ENCODE measurements around the gene WASF3.
"Not testable (repeated sequence)": the region's sequence is repeated elsewhere in the genome, so short reads cannot be mapped to it uniquely, and the experiment has no call there.

Gene WASF3

DNA sequence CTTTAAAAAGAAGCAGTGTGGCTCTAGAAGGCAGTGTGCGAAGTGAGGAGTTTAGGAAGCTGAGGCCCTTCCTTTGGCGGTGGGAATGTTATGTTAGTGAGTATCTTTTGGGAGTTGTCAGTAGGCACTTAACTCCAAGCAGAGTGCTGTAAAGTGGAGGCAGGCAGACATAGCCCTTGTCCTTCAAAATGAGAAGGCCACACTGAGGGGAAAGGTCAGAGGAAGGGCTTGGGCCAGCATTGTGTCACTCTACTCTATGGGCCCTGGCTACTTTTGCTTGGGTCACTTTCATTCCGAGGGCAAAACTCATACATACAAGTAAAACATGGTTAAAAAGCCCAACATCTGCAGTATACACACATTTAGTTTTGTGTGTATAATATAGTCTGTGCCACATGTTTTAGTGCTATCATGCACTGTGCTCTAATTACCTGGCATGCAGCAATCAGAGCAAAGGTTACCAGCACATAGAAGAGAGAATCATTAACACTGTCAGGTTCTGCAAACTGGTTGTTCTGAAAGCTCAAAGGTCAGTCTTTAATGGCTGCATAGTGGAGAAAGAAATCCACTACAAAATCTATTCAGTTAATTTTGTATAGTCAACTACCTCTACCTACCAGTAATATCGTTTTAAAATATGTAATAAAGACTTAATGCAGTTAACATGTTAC is 64.4 kb downstream of the WASF3 start:
- no peak for DNase-seq
- intact Hi-C loops (cut with DNase I), result no loop called here

DNA sequence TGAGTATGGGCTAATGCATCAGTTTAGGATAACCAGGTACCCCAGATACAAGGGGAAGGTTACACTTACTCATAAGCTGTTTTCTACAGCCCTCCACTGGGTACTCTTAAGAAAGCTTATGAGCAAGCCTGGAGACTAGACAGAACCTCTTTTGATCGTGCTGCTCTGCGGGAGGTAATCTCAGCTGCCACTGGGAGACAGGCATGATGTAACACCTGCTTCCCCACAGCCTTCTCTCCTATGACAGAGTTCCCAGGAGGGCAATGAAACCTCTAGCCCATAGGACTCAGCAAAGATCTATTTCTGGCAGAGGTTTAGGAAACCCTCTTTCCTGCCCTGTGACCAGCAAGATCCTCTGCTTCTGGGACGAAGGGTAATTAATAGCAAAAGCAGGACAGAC is 65.6 kb downstream of the WASF3 start:
- no peak for DNase-seq
- intact Hi-C loops (cut with DNase I), result no loop called here

DNA sequence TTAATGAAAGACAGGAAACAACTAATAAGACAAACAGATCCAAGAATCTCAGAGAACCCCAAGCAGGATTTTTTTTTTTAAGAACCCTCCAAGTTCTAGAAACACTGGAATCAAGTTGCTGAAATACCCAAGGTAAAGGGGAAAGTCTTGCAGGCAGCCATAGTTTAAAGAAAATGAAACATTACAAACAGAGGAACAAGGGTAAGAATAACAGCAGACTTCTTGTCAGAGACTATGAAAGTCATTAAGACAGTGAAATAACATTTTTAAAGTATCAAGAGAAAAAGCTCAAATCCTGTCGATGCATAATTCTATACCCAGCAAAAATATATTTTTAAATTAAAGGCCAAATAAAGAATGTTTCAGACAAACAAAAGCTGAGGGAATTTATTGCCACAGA is 67.1 kb downstream of the WASF3 start:
- intact Hi-C loops (cut with DNase I), result no loop called here
- DNase-seq, result no peak

DNA sequence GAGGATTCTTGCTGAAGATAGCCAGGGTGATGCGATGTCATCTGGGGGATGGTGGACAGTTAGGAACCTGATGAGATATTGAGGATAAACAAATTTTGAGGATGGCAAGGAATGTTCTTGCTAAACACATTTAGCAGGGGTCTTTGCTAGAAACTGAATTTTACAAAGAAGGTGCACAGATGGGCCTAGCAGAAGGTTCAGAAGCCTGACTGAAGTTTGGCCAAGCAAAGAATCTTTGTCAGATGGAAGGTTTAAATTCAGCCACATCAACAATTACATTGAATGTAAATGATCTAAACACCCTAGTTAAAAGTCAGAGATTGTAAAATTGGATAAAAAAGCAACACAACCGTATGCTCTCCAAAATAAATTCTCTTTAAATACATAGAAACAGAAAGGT is 68.8 kb downstream of the WASF3 start:
- intact Hi-C loops (cut with DNase I), result no loop called here
- DNase-seq, result no peak

DNA sequence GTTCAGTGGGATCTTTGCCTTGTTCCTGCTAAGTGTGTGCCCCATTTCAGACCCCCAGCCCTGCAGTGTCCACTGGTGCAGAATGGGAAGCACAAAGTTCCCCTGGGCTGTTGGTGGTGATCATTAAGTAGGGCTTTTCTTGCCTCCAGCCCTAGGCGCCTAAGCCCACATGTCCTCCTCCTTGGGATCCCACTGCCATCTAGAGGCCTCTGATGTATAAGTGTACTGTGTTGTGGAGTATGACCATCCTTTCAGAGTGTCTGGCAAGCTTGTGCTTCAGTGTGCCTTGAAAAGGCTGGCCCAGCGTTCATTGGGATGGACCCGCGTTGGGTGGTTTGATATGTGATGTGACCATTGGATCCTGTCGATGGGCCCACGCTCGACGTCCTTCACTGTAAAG is 71.2 kb downstream of the WASF3 start:
- peak in 1 of 10 donors; percentile 17 for DNase-seq
- intact Hi-C loops (cut with DNase I), result no loop called here

DNA sequence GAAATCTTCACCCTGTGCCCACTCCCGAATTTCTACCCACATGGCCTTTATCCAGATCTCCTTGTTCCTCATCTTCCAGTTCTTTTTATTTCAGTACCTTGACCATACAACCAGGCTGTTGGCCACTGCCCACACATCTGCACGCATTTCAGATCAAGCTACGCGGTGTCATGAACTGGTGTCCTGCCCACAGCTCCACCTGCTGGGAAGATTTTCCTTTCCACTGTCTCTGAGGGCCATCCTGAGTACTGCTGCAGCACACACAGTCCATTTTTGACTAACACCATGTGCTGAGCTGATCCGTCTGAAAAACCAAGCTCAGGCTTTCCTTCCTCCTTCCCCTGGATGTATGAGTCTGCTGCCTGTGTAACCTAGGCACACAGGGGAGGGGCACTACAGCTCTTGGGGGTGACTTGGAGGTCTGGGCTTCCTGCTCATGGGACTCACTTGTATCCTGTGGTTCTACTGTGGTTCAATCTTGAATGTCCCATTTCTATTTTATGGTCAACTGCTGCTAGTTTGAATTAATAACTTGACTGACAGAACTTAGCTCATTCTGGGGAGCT is 71.9 kb downstream of the WASF3 start:
- DNase-seq, result no peak
- intact Hi-C loops (cut with DNase I), result no loop called here

DNA sequence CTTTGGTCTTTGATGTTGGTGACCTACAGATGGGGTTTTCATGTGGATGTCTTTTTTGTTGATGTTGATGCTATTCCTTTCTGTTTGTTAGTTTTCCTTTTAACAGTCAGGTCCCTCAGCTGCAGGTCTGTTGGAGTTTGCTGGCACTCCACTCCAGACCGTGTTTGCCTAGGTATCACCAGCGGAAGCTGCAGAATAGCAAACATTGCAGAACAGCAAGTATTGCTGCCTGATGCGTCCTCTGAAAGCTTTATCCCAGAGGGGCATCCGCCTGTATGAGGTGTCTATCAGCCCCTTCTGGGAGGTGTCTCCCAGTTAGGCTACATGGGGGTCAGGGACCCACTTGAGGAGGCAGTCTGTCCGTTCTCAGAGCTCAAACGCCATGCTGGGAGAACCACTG is 78.2 kb downstream of the WASF3 start:
- DNase-seq; intact Hi-C loops (cut with DNase I): not testable (repeated sequence)

DNA sequence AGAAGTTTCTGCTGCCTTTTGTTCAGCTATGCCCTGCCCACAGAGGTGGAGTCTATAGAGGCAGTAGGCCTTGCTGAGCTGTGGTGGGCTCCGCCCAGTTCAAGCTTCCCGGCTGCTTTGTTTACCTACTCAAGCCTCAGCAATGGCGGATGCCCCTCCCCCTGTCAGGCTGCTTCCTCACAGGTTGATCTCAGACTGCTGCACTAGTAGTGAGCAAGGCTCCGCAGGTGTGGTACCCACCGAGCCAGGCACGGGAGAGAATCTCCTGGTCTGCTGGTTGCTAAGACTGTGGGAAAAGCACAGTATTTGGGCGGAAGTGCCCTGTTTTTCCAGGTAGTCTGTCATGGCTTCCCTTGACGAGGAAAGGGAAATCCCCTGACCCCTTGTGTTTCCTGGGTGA is 78.6 kb downstream of the WASF3 start:
- DNase-seq, result peak in 1 of 10 donors; percentile 67
- intact Hi-C loops (cut with DNase I), result not testable (repeated sequence)

DNA sequence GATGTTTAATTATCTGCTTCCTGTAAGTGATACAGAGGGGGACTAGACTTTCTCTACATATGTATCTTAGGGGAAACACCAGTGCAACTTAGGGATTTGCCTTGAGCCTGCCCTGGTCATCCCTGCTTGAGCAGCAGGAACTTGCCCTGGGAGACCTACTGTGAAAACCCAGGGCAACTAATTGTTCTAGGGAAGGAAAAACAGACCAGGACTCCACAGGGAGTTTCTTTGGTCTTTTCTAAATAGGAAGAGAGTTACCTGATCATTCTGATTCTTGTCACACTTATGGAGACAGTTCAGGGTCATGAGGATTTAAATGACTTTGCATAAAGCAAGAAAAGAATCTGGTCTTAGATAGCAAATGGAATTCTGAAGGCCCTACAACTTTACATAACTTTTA is 89.1 kb downstream of the WASF3 start:
- intact Hi-C loops (cut with DNase I), result no loop called here
- DNase-seq, result no peak

DNA sequence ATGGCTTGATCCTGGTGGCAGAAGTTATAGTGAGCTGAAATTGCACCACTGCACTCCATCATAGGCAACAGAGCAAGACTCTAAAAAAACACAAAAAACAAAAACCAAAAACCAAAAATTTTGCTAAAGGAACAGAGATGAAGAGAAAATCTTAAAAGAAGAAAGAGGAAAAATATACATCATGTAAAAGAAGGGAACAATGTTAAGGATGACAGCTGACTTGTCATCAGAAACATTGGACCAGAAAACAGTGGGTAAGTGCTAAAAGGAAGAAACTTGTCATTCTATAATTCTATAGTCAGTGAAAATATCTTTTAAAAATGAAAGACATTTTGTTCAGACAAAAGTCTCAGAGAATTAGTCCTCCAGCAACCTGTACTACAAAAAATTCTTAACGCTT is 93.8 kb downstream of the WASF3 start:
- intact Hi-C loops (cut with DNase I), result no loop called here
- no peak for DNase-seq

DNA sequence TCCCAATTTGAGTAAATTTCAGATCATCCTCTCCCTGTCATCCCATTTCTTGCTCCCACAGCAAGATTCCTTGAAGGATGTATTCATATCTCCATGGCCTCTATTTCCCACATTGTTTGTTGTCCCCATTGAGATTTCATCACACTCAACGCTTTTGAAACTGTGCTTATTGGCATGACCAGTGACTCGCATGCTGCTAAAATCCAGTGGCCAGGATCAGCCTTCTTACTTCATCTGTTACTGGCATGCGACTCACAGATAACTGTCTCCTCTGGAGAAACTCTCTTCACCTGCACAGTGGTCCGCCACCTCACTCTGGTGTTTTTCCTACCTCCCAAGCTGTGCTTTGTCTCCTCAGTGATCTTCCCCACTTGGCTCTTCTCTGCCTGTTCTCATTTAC is 95.8 kb downstream of the WASF3 start:
- DNase-seq, result no peak
- intact Hi-C loops (cut with DNase I), result no loop called here

DNA sequence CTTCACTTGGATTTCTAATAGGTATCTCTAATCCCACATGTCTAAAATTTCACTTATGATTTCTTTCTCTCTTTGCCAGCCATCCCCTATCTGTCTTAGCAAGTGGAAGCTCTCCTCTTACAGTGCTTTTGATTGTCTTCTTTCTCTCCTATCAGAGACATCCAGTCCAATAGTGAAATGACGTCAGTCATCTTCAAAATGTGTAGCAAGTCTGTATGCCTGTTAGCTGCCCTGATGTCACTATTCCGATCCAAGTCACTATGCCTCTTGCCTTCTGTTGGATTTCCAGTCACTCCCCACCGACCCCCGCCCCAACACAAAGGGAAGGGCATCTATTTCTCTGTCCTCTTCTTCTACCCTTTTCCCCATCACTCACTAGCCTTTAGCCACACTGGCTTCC is 96.4 kb downstream of the WASF3 start:
- DNase-seq, result no peak
- intact Hi-C loops (cut with DNase I), result no loop called here

DNA sequence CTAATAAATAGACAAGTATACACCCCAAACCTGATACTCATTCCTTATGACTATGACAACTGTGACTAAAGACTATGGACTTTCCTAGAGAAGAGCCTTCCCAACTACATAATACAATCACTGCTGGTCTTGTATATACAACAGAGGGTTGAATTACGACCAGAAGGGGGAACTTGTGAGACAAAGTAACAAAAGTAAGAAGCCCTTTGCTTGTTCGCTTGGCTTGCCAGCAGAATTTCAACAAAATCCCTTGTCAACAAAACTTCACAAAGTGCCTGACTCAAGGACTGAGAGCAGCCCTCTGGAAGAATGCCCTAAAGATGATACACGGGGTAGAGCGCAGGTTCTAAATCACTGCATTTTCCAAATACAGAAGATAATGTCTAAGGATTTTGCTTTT is 99.4 kb downstream of the WASF3 start:
- DNase-seq, result no peak
- intact Hi-C loops (cut with DNase I), result loop anchor here (5.0 kb wide), 1 partner anchor 40 kb away; no protein-coding TSS in a partner anchor

DNA sequence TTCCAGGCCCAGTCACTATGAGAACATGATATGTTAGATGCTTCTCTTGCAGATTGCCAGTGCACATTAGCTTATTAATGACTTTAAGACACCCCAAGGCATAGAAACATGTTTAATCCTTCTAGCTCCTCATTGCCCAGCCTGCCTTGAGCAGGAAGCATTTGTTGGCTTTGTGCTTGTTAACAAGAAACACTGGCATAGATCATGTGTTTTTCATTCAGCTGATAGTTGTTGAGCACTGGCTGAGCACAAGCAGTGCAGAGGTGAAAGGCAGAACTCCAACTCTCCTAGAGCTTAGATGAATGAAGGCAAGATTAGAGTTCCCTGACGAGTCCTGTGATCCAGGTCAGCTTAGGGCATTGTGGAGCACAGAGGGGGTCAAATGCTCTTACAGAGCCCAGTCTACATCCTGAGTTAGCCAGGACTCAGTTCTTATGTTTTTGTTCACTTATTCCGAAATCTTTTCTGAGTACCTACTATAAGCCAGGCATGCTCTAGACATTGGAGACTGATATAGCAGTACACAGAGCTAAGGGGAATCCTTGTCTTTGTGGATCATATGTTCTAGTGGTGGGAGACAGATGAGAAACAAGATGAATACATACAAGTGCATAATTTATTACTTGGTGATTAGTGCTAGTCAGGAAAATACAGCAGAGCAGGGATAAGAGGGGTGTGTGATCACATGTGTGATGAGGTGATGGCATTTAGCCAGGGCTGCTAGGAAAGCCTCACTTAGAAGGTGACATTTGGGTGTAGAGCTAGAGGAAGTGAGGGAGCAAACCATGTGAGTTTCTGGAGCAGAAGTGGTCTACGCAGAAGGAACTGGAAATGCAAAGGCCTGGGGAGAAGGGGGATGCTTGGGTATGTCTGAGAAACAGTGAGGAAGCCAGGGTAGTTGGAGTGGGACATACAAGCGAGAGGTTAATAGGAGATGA is 101.2 kb downstream of the WASF3 start:
- intact Hi-C loops (cut with DNase I), result loop anchor here (5.0 kb wide), 1 partner anchor 39 kb away; no protein-coding TSS in a partner anchor
- DNase-seq, result no peak

DNA sequence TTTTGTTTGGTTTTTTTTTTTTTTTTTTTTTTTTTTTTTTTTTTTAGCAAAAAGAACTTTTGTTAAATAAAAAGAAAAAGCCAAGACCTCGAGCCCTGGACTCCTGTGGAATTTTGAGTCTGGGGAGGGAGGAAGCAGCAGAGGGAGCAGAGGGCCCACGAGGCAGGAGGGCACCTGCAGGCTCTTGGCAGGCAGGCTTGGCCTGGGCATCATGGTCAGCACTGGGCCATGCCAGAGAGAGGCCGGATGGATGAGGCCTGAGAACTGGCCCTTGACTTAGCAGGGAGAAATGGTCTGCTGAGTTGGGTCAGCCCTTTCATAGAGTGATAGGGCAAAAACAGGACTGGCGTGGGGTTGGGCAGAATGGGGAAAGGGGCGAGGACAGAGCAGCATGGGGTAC is 102.7 kb downstream of the WASF3 start:
- DNase-seq, result peak in 3 of 10 donors; percentile 39 to 87 (median 65)
- intact Hi-C loops (cut with DNase I), result no loop called here

DNA sequence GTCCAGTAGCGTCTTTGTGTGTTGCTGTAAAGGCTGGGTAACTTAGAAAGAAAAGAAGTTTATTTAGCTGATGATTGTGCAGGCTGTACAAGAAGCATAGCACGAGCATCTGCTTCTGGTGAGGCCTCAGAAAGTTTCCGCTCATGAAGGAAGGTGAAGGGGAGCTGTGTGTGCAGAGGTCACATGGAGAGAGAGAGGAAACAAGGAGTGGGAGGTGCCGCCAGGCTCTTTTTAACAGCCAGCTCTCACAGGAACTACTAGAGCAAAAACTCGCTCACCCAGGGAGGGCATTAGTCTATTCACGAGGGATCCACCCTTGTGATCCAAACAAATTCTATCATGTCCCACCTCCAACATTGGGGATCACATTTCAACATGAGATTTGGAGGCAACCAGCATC is 103.3 kb downstream of the WASF3 start:
- DNase-seq, result no peak
- intact Hi-C loops (cut with DNase I), result no loop called here

DNA sequence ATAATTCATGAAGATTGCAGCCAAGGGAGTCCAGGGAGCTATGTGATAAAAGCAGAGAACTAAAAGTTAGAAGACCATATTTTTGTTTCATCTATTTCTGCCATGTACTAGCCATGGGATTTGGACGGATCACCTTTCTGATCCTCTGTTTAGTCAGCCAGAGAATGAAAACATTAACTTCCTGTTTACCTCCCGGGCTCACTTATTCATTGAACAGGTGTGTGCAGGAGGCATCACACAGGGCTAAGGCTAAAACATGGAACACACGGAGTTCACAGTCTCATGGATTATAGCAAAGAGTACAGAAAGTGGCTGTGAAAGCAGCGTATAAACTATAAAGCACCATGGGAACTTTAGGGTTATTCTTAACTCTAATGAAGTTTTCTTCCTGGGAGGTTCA is 106.3 kb downstream of the WASF3 start:
- intact Hi-C loops (cut with DNase I), result no loop called here
- no peak for DNase-seq

DNA sequence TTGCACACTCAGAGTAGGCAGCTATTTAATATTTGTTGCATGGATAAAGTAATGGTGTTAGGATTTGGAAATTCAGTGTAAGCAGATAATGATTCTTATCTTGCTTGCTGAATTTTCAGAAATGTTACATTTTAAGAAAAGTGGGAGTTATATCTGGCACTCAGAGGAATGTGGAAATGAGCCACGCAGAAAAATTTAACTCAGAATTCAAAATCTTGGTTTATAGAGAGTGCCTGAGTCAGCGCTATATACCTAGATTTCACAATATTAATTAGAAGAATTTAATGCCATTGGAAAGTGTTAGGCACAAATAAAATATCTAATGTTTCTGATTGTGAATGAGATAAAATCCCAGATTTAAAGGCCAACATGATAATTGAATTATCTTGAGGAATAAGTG is 106.8 kb downstream of the WASF3 start:
- intact Hi-C loops (cut with DNase I), result no loop called here
- DNase-seq, result no peak

DNA sequence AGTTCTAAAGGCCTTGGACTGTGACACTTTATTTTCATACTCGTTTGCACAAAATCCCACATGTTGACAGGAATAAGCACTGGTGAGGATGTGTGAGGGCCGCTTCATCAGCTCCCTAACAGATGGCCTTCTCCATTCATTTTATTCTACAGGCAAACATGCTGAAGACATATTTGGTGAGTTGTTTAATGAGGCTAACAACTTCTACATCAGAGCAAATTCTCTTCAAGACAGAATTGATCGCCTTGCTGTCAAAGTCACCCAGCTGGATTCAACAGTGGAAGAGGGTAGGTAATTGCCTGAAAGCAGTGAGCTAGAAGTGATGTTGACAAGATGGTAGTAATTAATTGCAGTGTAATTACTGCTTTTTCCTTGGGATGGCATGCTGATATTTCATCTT is 107.4 kb downstream of the WASF3 start:
- intact Hi-C loops (cut with DNase I), result no loop called here
- no peak for DNase-seq

DNA sequence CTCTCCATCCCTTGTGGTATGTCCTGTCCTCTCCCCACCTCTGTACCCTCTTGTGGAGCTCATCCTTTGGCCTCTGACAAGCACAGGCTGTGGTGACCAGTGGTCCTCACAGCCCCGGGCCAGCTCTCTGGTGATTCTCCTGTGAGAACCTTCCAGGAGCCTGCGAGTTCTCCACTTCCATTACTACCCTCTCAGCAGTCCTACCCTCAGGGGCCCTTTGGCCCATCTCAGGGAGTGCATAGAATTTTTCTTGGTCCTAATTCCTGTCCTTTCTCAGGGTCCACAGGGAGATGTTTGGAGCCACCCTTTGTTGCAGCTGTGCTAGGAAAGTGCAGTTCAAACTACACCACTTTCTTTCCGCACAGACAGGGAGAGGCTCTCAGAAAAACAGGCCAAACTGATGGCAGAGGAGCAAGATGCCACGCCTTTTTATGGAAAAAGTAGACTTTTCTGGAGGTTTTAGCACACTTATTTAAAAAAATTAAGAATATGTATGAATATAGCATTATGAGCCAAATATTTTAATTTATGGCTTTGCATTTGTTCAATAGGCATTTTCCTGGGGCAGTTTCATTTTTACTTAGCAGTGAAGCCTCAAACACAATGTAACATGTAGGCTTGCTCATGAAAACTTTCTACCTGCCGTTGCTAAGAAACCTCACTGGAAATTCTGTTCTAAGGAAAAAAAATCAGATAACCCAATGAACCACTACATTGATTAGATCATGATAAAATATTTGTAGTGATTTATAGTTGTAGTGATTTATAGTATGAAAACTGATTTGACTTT is 111.1 kb downstream of the WASF3 start:
- no peak for DNase-seq
- intact Hi-C loops (cut with DNase I), result no loop called here

DNA sequence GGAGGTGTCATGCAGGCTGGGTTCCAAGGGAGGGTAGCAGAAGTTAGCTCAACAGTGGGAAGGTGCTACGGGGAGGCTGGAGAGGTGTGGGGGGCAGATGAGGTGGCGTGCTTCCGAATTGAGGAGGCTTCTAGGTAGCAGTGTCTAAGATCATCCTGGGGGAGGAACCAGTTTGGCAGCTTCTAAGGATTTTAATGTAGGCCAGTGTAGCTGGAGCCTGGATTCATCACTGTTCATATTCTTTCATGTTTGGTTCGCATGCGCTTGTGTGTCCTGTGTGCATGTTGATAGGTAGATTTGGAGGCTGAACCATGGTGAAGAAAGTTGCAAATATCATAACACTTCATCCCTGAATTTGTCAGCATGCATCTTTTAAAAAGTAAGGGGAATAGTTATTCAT is 116.4 kb downstream of the WASF3 start:
- intact Hi-C loops (cut with DNase I), result no loop called here
- DNase-seq, result no peak
